H9 (cell line): ENCODE measurements around the gene DNER. TPM values are rescaled to one million over a fixed set of nuclear protein-coding genes. Genes with fewer than 3 reads are reported as not detected.

ENCODE experiments used
- DNase-seq: peaks from one replicate; pipeline ENCODE4 v3.0.0-alpha.2; 2017
- H2AFZ ChIP-seq: one replicate; pipeline ENCODE4 v1.6.1; 2013; ENCODE audit warnings: mild to moderate bottlenecking, low read length, control low read depth, moderate library complexity
- H2AK5ac ChIP-seq: 2 replicates; pipeline ENCODE4 v1.6.1; 2013; ENCODE audit warnings: low read length, control low read depth, mixed read lengths; ENCODE audit not compliant: insufficient read length
- H2BK120ac ChIP-seq: one replicate; pipeline ENCODE4 v1.6.1; 2013; ENCODE audit warnings: low read depth, mild to moderate bottlenecking, low read length, control low read depth, inconsistent platforms; ENCODE audit not compliant: poor library complexity, severe bottlenecking
- H2BK12ac ChIP-seq: 2 replicates; pipeline ENCODE4 v1.6.1; 2013; ENCODE audit warnings: low read length, control low read depth, mixed read lengths, low read depth; ENCODE audit not compliant: insufficient read length
- H2BK15ac ChIP-seq: 2 replicates; pipeline ENCODE4 v1.6.1; 2013; ENCODE audit warnings: low read depth, low read length, control low read depth
- H2BK20ac ChIP-seq: one replicate; pipeline ENCODE4 v1.6.1; 2013; ENCODE audit warnings: low read depth, mild to moderate bottlenecking, low read length, control low read depth, inconsistent platforms; ENCODE audit not compliant: poor library complexity, severe bottlenecking
- H2BK5ac ChIP-seq: 2 replicates; pipeline ENCODE4 v1.6.1; 2013; ENCODE audit warnings: low read length, control low read depth, mixed read lengths; ENCODE audit not compliant: insufficient read length
- H3K14ac ChIP-seq: 2 replicates; pipeline ENCODE4 v1.6.1; 2013; ENCODE audit warnings: low read length, control low read depth; ENCODE audit not compliant: insufficient read depth
- H3K18ac ChIP-seq: 2 replicates; pipeline ENCODE4 v1.6.1; 2013; ENCODE audit warnings: low read depth, mild to moderate bottlenecking, mixed read lengths, low read length, control low read depth; ENCODE audit not compliant: insufficient read length
- H3K23ac ChIP-seq: 2 replicates; pipeline ENCODE4 v1.6.1; 2013; ENCODE audit warnings: low read length, control low read depth, mixed read lengths, low read depth; ENCODE audit not compliant: insufficient read length
- H3K23me2 ChIP-seq: 2 replicates; pipeline ENCODE4 v1.6.1; 2013; ENCODE audit warnings: low read depth, mild to moderate bottlenecking, mixed read lengths, low read length, control low read depth; ENCODE audit not compliant: insufficient read length, poor library complexity, severe bottlenecking
- H3K27ac ChIP-seq: 2 replicates; pipeline ENCODE4 v1.5.1; 2013; ENCODE audit warnings: low read length, control low read depth, mixed read lengths, low read depth; ENCODE audit not compliant: insufficient read length
- H3K27me3 ChIP-seq: 2 replicates; pipeline ENCODE4 v1.6.1; 2013; ENCODE audit warnings: low read length, control low read depth, inconsistent platforms; ENCODE audit not compliant: insufficient read depth
- H3K4ac ChIP-seq: 2 replicates; pipeline ENCODE4 v1.6.1; 2013; ENCODE audit warnings: low read depth, mild to moderate bottlenecking, control low read depth, inconsistent platforms, low read length, moderate library complexity
- H3K4me1 ChIP-seq: 2 replicates; pipeline ENCODE4 v1.6.1; 2013; ENCODE audit warnings: low read length, control low read depth, inconsistent platforms; ENCODE audit not compliant: insufficient read depth
- H3K4me2 ChIP-seq: 2 replicates; pipeline ENCODE4 v1.6.1; 2013; ENCODE audit warnings: low read length, control low read depth, mixed read lengths; ENCODE audit not compliant: insufficient read length, insufficient read depth
- H3K56ac ChIP-seq: 2 replicates; pipeline ENCODE4 v1.6.1; 2013; ENCODE audit warnings: low read depth, mild to moderate bottlenecking, mixed read lengths, low read length, control low read depth; ENCODE audit not compliant: insufficient read length
- H3K79me1 ChIP-seq: 2 replicates; pipeline ENCODE4 v1.6.1; 2013; ENCODE audit warnings: low read depth, mild to moderate bottlenecking, moderate library complexity, low read length, control low read depth, inconsistent platforms; ENCODE audit not compliant: insufficient read depth, poor library complexity, severe bottlenecking
- H3K79me2 ChIP-seq: 2 replicates; pipeline ENCODE4 v1.6.1; 2013; ENCODE audit warnings: low read length, control low read depth, inconsistent platforms; ENCODE audit not compliant: insufficient read depth
- H3K9ac ChIP-seq: 2 replicates; pipeline ENCODE4 v1.6.1; 2013; ENCODE audit warnings: low read length, control low read depth, mixed read lengths; ENCODE audit not compliant: insufficient read length; ENCODE audit errors: extremely low read depth
- H3K9me3 ChIP-seq: one replicate; pipeline ENCODE4 v1.6.1; 2013; ENCODE audit warnings: low read depth, low read length, inconsistent platforms; ENCODE audit not compliant: control insufficient read depth
- H3T11ph ChIP-seq: one replicate; pipeline ENCODE4 v1.6.1; 2013; ENCODE audit warnings: mild to moderate bottlenecking, low read length, control low read depth, inconsistent platforms
- H4K20me1 ChIP-seq: one replicate; pipeline ENCODE4 v1.6.1; 2013; ENCODE audit not compliant: control insufficient read depth, insufficient read length, insufficient read depth
- H4K5ac ChIP-seq: 2 replicates; pipeline ENCODE4 v1.6.1; 2013; ENCODE audit warnings: low read depth, mild to moderate bottlenecking, mixed read lengths, low read length, control low read depth; ENCODE audit not compliant: insufficient read length
- H4K8ac ChIP-seq: replicated peaks from 2 replicates; pipeline ENCODE4 v1.6.1; 2013; ENCODE audit warnings: low read length, control low read depth, mixed read lengths, low read depth; ENCODE audit not compliant: insufficient read length
- H4K91ac ChIP-seq: 2 replicates; pipeline ENCODE4 v1.6.1; 2013; ENCODE audit warnings: low read depth, mild to moderate bottlenecking, moderate library complexity, mixed read lengths, low read length, control low read depth; ENCODE audit not compliant: insufficient read length
- H3K27ac Mint-ChIP-seq, 3 experiments: 2 replicates in 2 of 3; 3 replicates in 1 of 3; pipeline ENCODE4 v1.8.0; 2020 to 2021; ENCODE audit warnings: mixed read lengths in 3 of 3, mild to moderate bottlenecking in 1 of 3, moderate library complexity in 1 of 3
- H3K27me3 Mint-ChIP-seq: 2 replicates; pipeline ENCODE4 v1.8.0; 2021; ENCODE audit warnings: low read depth, mild to moderate bottlenecking, moderate library complexity, mixed read lengths
- H3K36me3 Mint-ChIP-seq, 3 experiments: 2 replicates in 2 of 3; 3 replicates in 1 of 3; pipeline ENCODE4 v1.8.0; 2020 to 2021; ENCODE audit warnings: low read depth in 3 of 3, mixed read lengths in 3 of 3; ENCODE audit not compliant: insufficient read depth in 1 of 3
- H3K4me1 Mint-ChIP-seq, 2 experiments: 2 replicates each; pipeline ENCODE4 v1.8.0; 2020; ENCODE audit warnings: mixed read lengths in 2 of 2
- H3K4me3 Mint-ChIP-seq, 2 experiments: 2 replicates in 1 of 2; 3 replicates in 1 of 2; pipeline ENCODE4 v1.8.0; 2020 to 2021; ENCODE audit warnings: mild to moderate bottlenecking in 2 of 2, mixed read lengths in 2 of 2, moderate library complexity in 1 of 2
- H3K9me3 Mint-ChIP-seq, 2 experiments: 2 replicates in 1 of 2; 3 replicates in 1 of 2; pipeline ENCODE4 v1.8.0; 2020; ENCODE audit warnings: mild to moderate bottlenecking in 2 of 2, mixed read lengths in 2 of 2, moderate library complexity in 1 of 2
- CTCF ChIP-seq: fragments of 200-600 bp; sonication (generic); conservative IDR thresholded peaks from 3 replicates; pipeline ENCODE4 v1.8.0; 2021; ENCODE audit warnings: antibody characterized with exemption, mild to moderate bottlenecking
- WGBS: extraction: QIAGEN DNeasy Blood & Tissue Kit; methylation state at CpG from one replicate; pipeline ENCODE4 v1.1.7; 2013; ENCODE audit warnings: missing lambda C conversion rate, low lambda C conversion rate, mixed read lengths; ENCODE audit not compliant: insufficient read length; ENCODE audit errors: extremely low coverage; 5-methylcytosine and 5-hydroxymethylcytosine counted together
- total RNA-seq: library from RNA; stranded (reverse); gene quantifications from 2 replicates; pipeline ENCODE4 v1.2.1, GENCODE V29; 2021

The DNER gene
- total RNA-seq, 1 experiment from 2014 or later = 1.0 TPM

DNA sequence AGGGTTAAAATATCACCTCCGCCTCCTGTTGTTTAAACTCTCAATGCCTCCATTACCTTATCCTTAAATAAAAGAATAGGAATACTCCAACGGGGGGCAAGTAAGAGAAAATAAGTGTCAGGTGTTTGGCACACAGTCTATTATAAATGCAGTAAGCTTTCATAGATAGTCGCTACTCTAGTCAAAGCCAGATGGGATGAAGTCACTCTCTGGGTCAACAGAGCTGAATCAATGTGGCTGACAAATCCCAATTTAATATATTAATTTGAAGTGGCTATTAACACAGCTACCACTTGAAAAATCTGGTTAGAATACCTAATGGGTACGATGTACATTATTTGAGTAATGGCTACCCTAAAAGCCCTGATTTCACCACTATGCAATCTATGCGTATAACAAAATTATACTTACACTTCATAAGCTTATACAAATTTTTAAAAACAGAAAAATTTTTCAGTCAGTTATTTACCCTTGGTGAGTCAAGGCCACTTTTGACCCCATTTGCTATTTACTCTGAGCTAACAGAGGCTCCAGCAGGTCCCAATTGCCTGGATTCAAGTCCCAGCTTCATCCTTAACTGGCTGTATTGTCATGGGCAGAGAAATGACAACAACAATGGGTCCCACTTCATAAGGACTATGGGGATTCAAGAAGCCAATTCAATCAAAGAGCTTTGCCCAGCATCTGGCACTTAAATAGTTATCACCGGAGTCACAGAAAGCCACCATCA lies 275.8 kb downstream of the DNER start:
- H2BK120ac ChIP-seq = no peak overlapping the region
- H2AFZ ChIP-seq = no peak overlapping the region

More for the DNA sequence above, 275.8 kb downstream of the DNER start:
- Histone ChIP-seq H2BK5ac (no peak overlapping the region), H2BK20ac (no peak overlapping the region), H2AK5ac (no peak overlapping the region), H3K79me2 (no peaks in the 10 kb centered on the region), H3K27me3 (no peaks in the 10 kb centered on the region), H2BK12ac (no peak overlapping the region), H3K9me3 (no peaks in the 10 kb centered on the region), H4K8ac (no peak overlapping the region), H3K9ac (no peak overlapping the region), H3K4me1 (no peaks in the 10 kb centered on the region; the same call in 1 of the 2 replicates), H3K14ac (no peak overlapping the region), H4K5ac (no peak overlapping the region), H3K4me2 (no peak overlapping the region), H3K18ac (no peak overlapping the region), H3K23ac (no peak overlapping the region), H3T11ph (no peak overlapping the region), H4K91ac (no peak overlapping the region), H3K79me1 (no peaks in the 10 kb centered on the region), H4K20me1 (no peaks in the 10 kb centered on the region), H3K27ac (no peak overlapping the region), H3K56ac (no peak overlapping the region), H2BK15ac (no peak overlapping the region), H3K4ac (no peak overlapping the region), H3K23me2 (no peaks in the 10 kb centered on the region)
- no CpG with 5 or more reads among the region's 6 CpGs for WGBS
- Mint-ChIP-seq H3K27ac (no peak overlapping the region), H3K9me3 (no peaks in the 10 kb centered on the region; a peak in 2 of 5 replicates), H3K27me3 (no peaks in the 10 kb centered on the region; the same call in 1 of the 2 replicates), H3K36me3 (no peaks in the 10 kb centered on the region), H3K4me3 (no peak overlapping the region), H3K4me1 (no peaks in the 10 kb centered on the region)
- no peak for DNase-seq
- TF ChIP-seq CTCF = no peak
